Uterus (tissue), 2 donors: ENCODE data around the gene TERT.

Experiments
- CTCF ChIP-seq, 4 experiments: fragments of 200-600 bp in 2 of 4; fragments of 450-650 bp in 2 of 4; sonication (generic) in 2 of 4; IDR thresholded peaks; one replicate each; pipeline ENCODE4 v1.5.1; 2016 to 2019; ENCODE audit warnings: antibody characterized with exemption in 4 of 4, mild to moderate bottlenecking in 2 of 4, moderate library complexity in 1 of 4
- POLR2A ChIP-seq, 2 donors: fragments of 450-650 bp; IDR thresholded peaks; one replicate each; pipeline ENCODE4 v1.6.1; 2016; ENCODE audit warnings: antibody characterized with exemption in 2 of 2, mild to moderate bottlenecking in 1 of 2, moderate library complexity in 1 of 2

DNA sequence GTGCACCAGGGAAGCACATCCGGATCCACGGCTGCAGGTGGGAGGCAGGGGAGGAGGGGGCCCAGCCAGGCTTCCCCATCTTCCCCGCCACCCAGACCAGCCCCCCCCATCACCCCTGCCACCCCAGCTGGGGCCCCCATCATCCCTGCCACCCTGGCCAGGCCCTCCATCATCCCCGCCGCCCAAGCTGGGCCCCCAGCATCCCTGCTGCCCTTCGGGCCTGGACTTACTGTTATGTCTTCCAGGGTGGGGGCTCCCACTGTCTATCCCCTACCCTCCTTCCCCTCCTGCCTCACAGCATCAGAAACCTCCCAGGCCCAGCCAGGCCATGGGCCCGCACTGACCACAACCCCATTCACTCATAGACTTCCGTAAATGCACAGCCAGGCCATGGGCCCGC, 42.2 kb downstream of the TERT start:
- TF ChIP-seq CTCF (IDR thresholded peaks at IDR 0.05) (no peak), POLR2A (IDR thresholded peaks at IDR 0.05) (no peak)
